HG03060 (cell line): ENCODE measurements around the gene MAP3K5.

Source experiments
- ATAC-seq: cut with Tn5 transposase; IDR thresholded peaks from one replicate; pipeline ENCODE4 v1.9.1; 2021; ENCODE audit warnings: low read depth, moderate number of reproducible peaks; ENCODE audit not compliant: unreplicated experiment

The MAP3K5 gene

GRCh38 chr6:136750696-136751521 lies 41.4 kb downstream of the MAP3K5 start:
- ATAC-seq: no peak

GRCh38 chr6:136749359-136749997 lies 42.8 kb downstream of the MAP3K5 start:
- no peak for ATAC-seq

GRCh38 chr6:136747507-136747906 lies 44.8 kb downstream of the MAP3K5 start:
- no peak for ATAC-seq

- no peak for ATAC-seq
Observed at GRCh38 chr6:136745300-136745699, 47.0 kb downstream of the MAP3K5 start.

GRCh38 chr6:136744889-136745288 lies 47.4 kb downstream of the MAP3K5 start:
- no peak for ATAC-seq

GRCh38 chr6:136742125-136742524 lies 50.2 kb downstream of the MAP3K5 start:
- no peak for ATAC-seq

GRCh38 chr6:136740050-136740974 lies 52.0 kb downstream of the MAP3K5 start:
- no peak for ATAC-seq

GRCh38 chr6:136739501-136739900 lies 52.8 kb downstream of the MAP3K5 start:
- no peak for ATAC-seq

- ATAC-seq: no peak
Observed at GRCh38 chr6:136739071-136739470, 53.2 kb downstream of the MAP3K5 start.

GRCh38 chr6:136738692-136739057 lies 53.6 kb downstream of the MAP3K5 start:
- ATAC-seq: no peak

GRCh38 chr6:136737871-136738691 lies 54.2 kb downstream of the MAP3K5 start:
- no peak for ATAC-seq

- ATAC-seq: no peak
Observed at GRCh38 chr6:136737374-136737844, 54.9 kb downstream of the MAP3K5 start.

- no peak for ATAC-seq
Observed at GRCh38 chr6:136736281-136736960, 55.9 kb downstream of the MAP3K5 start.

- ATAC-seq: no peak
Observed at GRCh38 chr6:136734977-136735376, 57.3 kb downstream of the MAP3K5 start.

- no peak for ATAC-seq
Observed at GRCh38 chr6:136732889-136733288, 59.4 kb downstream of the MAP3K5 start.

GRCh38 chr6:136729832-136730231 lies 62.4 kb downstream of the MAP3K5 start:
- ATAC-seq: no peak

- ATAC-seq: no peak
Observed at GRCh38 chr6:136728976-136729515, 63.2 kb downstream of the MAP3K5 start.

- no peak for ATAC-seq
Observed at GRCh38 chr6:136728033-136728939, 64.0 kb downstream of the MAP3K5 start.
